A549 treated with Hydrocortisone at 1 μM for 4 hours (cell line): ENCODE results near the gene CRYZL1. TPM values are rescaled to one million over a fixed set of nuclear protein-coding genes. Genes with fewer than 3 reads are reported as not detected.

ENCODE experiments used
- total RNA-seq: library from RNA; stranded (reverse); fragments of 200-300 nt; extraction: Qiagen RNA extraction; gene quantifications from 5 replicates; pipeline ENCODE4 v1.2.3, GENCODE V29; 2022

Gene CRYZL1
- total RNA-seq = 12.2 to 16.9 TPM (median 13.4 TPM) in 5 replicates

DNA sequence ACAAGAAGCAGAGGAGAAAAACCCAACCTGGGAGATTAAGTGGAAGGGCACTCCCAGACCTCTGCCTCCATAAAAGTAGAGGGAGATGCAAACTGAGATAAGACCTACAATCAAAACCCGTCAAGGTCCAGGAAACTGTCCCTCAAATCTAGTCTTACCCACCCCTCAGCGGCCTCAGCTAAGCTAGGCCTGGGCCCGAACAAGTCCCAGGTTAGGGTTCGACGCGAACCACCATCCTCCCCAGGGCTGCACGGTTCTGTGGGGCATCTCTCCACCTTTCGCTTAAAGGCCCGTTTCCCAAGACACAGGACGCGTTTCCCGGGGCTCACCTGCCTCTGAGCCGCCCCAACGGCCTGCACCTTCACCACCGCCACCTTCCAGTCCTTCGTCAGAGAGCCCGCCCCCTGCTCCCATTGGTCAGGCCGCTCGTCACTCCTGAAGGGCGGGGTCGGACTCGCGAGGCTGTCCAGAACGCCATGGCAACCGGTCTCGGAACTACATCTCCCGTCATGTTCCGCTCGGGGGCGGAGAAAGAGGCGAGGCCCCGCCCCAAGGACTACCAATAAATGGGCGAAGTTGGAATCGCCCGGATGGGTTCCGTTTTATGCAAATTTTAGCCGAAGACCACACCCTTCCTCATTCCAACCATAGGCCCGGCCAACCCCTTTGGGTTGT is at the start of gene CRYZL1:
TSS of gene CRYZL1 (minus strand) at position 390 of the 675 bp plus-strand sequence. CDS start 10,190 bp downstream, outside the sequence.

GRCh38 chr21:33642027-33642895 is 720 bp upstream of the CRYZL1 start, which contains the start of gene ITSN1:
ITSN1 (plus strand) TSS chr21:33642501; CDS start chr21:33718829, 76,328 bp downstream.

GRCh38 chr21:33588485-33589335 is 52.8 kb downstream of the CRYZL1 start, which contains the start of gene DONSON:
DONSON (minus strand) TSS chr21:33588684; CDS start chr21:33588641, 43 bp downstream.

GRCh38 chr21:33542640-33543504 is 98.7 kb downstream of the CRYZL1 start, which contains the start of gene SON:
SON (plus strand) TSS chr21:33543038; CDS start chr21:33543093, 55 bp downstream.

DNA sequence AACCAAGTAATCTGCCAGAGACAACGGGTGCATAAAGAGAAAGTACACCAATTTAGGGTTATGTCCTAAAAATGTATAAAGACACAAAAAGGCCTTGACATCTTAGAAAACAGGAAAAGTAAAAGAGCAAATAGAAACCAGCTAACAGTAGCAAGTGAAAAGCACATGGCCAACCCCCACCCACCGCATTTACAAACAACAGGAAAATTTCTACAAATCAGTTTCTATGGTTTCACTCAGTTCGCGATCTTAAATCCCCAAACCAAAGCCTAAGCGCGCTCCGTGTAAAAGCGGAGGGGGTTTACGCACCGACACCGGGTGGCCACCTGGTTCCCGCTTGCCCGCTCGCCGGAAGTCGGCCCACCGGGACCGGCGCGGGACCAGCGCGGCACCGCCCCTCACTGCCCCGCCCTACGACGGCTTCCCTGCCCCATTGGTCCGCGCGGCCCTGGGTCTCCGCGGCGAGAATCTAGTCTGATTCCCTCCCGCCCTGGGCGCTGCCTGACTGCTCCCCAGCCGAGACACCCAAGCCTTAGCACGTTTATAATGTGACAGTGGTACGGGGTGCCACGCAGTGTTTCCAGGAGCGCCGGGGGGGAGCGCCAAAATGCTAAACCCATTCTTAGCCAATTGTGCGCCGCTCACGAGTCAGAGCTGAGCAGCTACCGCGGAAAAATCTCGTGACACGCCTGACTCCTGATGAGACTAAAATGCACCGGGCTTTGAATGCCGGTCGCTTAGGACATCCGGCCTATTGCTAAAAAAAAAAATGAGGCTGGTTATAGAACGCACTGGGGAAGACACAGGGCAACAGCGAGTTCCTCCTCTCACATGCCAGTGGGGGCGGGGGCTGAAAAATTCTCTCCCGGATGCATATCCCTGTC is 99.5 kb downstream of the CRYZL1 start, which contains the start of gene GART:
TSS of gene GART (minus strand) at position 362 of the 884 bp plus-strand sequence. CDS start 2,802 bp downstream, outside the sequence.

Other genes with a start within 250 kb of the CRYZL1 start
- gene IFNGR2, start 238.3 kb downstream of the CRYZL1 start, total RNA-seq = 50.2 to 58.9 TPM (median 55.1 TPM) in 5 replicates
- gene TMEM50B, start 161.8 kb downstream of the CRYZL1 start, total RNA-seq = 9.1 to 13.2 TPM (median 11.0 TPM) in 5 replicates
- gene DNAJC28, start 150.0 kb downstream of the CRYZL1 start, total RNA-seq = 0.16 to 0.48 TPM (median 0.38 TPM) in 5 replicates
- 54.8 to 76.6 TPM (median 60.9 TPM) in 5 replicates for gene GART, start 99.6 kb downstream of the CRYZL1 start, total RNA-seq
- gene SON, start 98.7 kb downstream of the CRYZL1 start, total RNA-seq = 70.3 to 126 TPM (median 82.2 TPM) in 5 replicates
- 14.5 to 18.7 TPM (median 15.7 TPM) in 5 replicates for gene DONSON, start 53.1 kb downstream of the CRYZL1 start, total RNA-seq
- 17.3 to 26.9 TPM (median 18.2 TPM) in 5 replicates for gene ITSN1, start 760 bp upstream of the CRYZL1 start, total RNA-seq